ENCODE data around the gene EYS.
A peak's percentile ranks its signal among the peaks of the same experiment; 100 is the strongest.
"Not testable (repeated sequence)": the region's sequence is repeated elsewhere in the genome, so short reads cannot be mapped to it uniquely, and the experiment has no call there.

The EYS gene

GRCh38 chr6:64580346-64580745 is 1126.7 kb downstream of the EYS start:
- DNase-seq (ENCODE audit: low read depth): peak; percentile 45

- no peak for DNase-seq (ENCODE audit: low read depth)
Observed at GRCh38 chr6:64553249-64553786, 1153.7 kb downstream of the EYS start.

- DNase-seq (ENCODE audit: low read depth): no peak
Observed at GRCh38 chr6:64547594-64548268, 1159.3 kb downstream of the EYS start.

- DNase-seq (ENCODE audit: low read depth): no peak
Observed at GRCh38 chr6:64539917-64540316, 1167.1 kb downstream of the EYS start.

GRCh38 chr6:64538722-64539121 is 1168.3 kb downstream of the EYS start:
- no peak for DNase-seq (ENCODE audit: low read depth)

- DNase-seq (ENCODE audit: low read depth): no peak
Observed at GRCh38 chr6:64527899-64528298, 1179.1 kb downstream of the EYS start.

- no peak for DNase-seq (ENCODE audit: low read depth)
Observed at GRCh38 chr6:64522859-64523258, 1184.2 kb downstream of the EYS start.

- peak; percentile 96 for DNase-seq (ENCODE audit: low read depth)
Observed at GRCh38 chr6:64520050-64520449, 1187.0 kb downstream of the EYS start.

- no peak for DNase-seq (ENCODE audit: low read depth)
Observed at GRCh38 chr6:64516393-64516792, 1190.6 kb downstream of the EYS start.

- DNase-seq (ENCODE audit: low read depth): no peak
Observed at GRCh38 chr6:64507661-64508060, 1199.4 kb downstream of the EYS start.

GRCh38 chr6:64505312-64505711 is 1201.7 kb downstream of the EYS start:
- no peak for DNase-seq (ENCODE audit: low read depth)

GRCh38 chr6:64504503-64504902 is 1202.5 kb downstream of the EYS start:
- DNase-seq (ENCODE audit: low read depth): no peak

GRCh38 chr6:64502801-64503200 is 1204.2 kb downstream of the EYS start:
- no peak for DNase-seq (ENCODE audit: low read depth)

GRCh38 chr6:64497634-64498033 is 1209.4 kb downstream of the EYS start:
- no peak for DNase-seq (ENCODE audit: low read depth)

- no peak for DNase-seq (ENCODE audit: low read depth)
Observed at GRCh38 chr6:64489763-64490162, 1217.3 kb downstream of the EYS start.

GRCh38 chr6:64486578-64487351 is 1220.3 kb downstream of the EYS start:
- no peak for DNase-seq (ENCODE audit: low read depth)

GRCh38 chr6:64483956-64484499 is 1223.0 kb downstream of the EYS start:
- no peak for DNase-seq (ENCODE audit: low read depth)

- no peak for DNase-seq (ENCODE audit: low read depth)
Observed at GRCh38 chr6:64482631-64483030, 1224.4 kb downstream of the EYS start.

- no peak for DNase-seq (ENCODE audit: low read depth)
Observed at GRCh38 chr6:64479134-64479533, 1227.9 kb downstream of the EYS start.

- no peak for DNase-seq (ENCODE audit: low read depth)
Observed at GRCh38 chr6:64477391-64477790, 1229.6 kb downstream of the EYS start.

- no peak for DNase-seq (ENCODE audit: low read depth)
Observed at GRCh38 chr6:64476935-64477334, 1230.1 kb downstream of the EYS start.

GRCh38 chr6:64469405-64469804 is 1237.6 kb downstream of the EYS start:
- DNase-seq (ENCODE audit: low read depth): not testable (repeated sequence)

- no peak for DNase-seq (ENCODE audit: low read depth)
Observed at GRCh38 chr6:64467656-64468055, 1239.4 kb downstream of the EYS start.

Measured in non-pigmented ciliary epithelial cell (primary cell).